ENCODE measurements around the gene ABCC11. TPM values are rescaled to one million over a fixed set of nuclear protein-coding genes. Genes with fewer than 3 reads are reported as not detected.

ABCC11 gene
- total and polyA plus RNA-seq, 2 of the 13 experiments (the other 11 are each of a cell fraction or from before 2014, with no cell fraction given) = 1.0 to 1.4 TPM

GRCh38 chr16:48164907-48165715, 82.2 kb downstream of the ABCC11 start (continued):
- TF ChIP-seq ZSCAN5A (CRISPR knock-in tag; IDR thresholded peaks at IDR 0.05; ENCODE audit: borderline replicate concordance) = peak; percentile 49; the same call in 1 of the 2 replicates
- peak; percentile 35; the same call in 1 of the 2 replicates for TF ChIP-seq MYC (CRISPR knock-in tag; IDR thresholded peaks at IDR 0.05; ENCODE audit: borderline replicate concordance)
- no peak for TF ChIP-seq ZBTB3 (CRISPR knock-in tag; IDR thresholded peaks at IDR 0.05; ENCODE audit: borderline replicate concordance, low read depth)
- peak; percentile 76 for TF ChIP-seq FOXA3 (CRISPR knock-in tag; IDR thresholded peaks at IDR 0.05)
- TF ChIP-seq MLX (CRISPR knock-in tag; IDR thresholded peaks at IDR 0.05) = no peak
- no peak; the same call in 1 of the 2 replicates for TF ChIP-seq ZNF230 (CRISPR knock-in tag; IDR thresholded peaks at IDR 0.05)
- TF ChIP-seq DR1 (CRISPR knock-in tag; IDR thresholded peaks at IDR 0.05) = no peak
- TF ChIP-seq DNMT1 (CRISPR knock-in tag; IDR thresholded peaks at IDR 0.05) = no peak
- TF ChIP-seq ZSCAN20 (CRISPR knock-in tag; IDR thresholded peaks at IDR 0.05; ENCODE audit: borderline replicate concordance) = no peak
- peak; percentile 33 for TF ChIP-seq YY1 (IDR thresholded peaks at IDR 0.05; ENCODE audit: insufficient read depth, insufficient replicate concordance, low read depth, low read length)
- no peak for TF ChIP-seq RFXANK (CRISPR knock-in tag; IDR thresholded peaks at IDR 0.05)
- TF ChIP-seq GATAD1 (CRISPR knock-in tag; IDR thresholded peaks at IDR 0.05) = peak; percentile 52
- TF ChIP-seq CEBPG (CRISPR knock-in tag; IDR thresholded peaks at IDR 0.05) = peak; percentile 99
- peak; percentile 98 for TF ChIP-seq GFI1 (CRISPR knock-in tag; IDR thresholded peaks at IDR 0.05; ENCODE audit: borderline replicate concordance)
- peak; percentile 52 for TF ChIP-seq ZNF331 (CRISPR knock-in tag; IDR thresholded peaks at IDR 0.05)
- TF ChIP-seq ZNF513 (CRISPR knock-in tag; conservative IDR thresholded peaks at IDR 0.05) = no peak
- TF ChIP-seq FOXO4 (CRISPR knock-in tag; conservative IDR thresholded peaks at IDR 0.05) = no peak
- no peak for TF ChIP-seq MTERF4 (CRISPR knock-in tag; IDR thresholded peaks at IDR 0.05)
- no peak for TF ChIP-seq GMEB2 (CRISPR knock-in tag; IDR thresholded peaks at IDR 0.05; ENCODE audit: low read depth)
- TF ChIP-seq ZNF564 (CRISPR knock-in tag; IDR thresholded peaks at IDR 0.05) = 0 out of 2 replicates have a peak, but pooled peaks have one; percentile 53
- no peak for TF ChIP-seq KLF9 (CRISPR knock-in tag; IDR thresholded peaks at IDR 0.05; ENCODE audit: low read depth)
- TF ChIP-seq ZNF101 (CRISPR knock-in tag; IDR thresholded peaks at IDR 0.05; ENCODE audit: borderline replicate concordance, low read depth) = no peak
- peak; percentile 40; the same call in 1 of the 2 replicates for TF ChIP-seq ZNF768 (CRISPR knock-in tag; IDR thresholded peaks at IDR 0.05)

Measured in HepG2 (cell line).